NCI-H1694 treated with DMSO at 0.1 percent for 48 hours (cell line): ENCODE data around the gene GSDME.

Source experiments
- DNase-seq: peaks from one replicate; lab custom pipeline; 2025; lab: John Stamatoyannopoulos, UW

Gene GSDME

GRCh38 chr7:24769851-24770250 is 12.6 kb upstream of the GSDME start:
- no peak for DNase-seq

GRCh38 chr7:24769014-24769830 is 12.0 kb upstream of the GSDME start:
- DNase-seq = no peak

GRCh38 chr7:24767878-24768569 is 10.8 kb upstream of the GSDME start:
- DNase-seq = no peak

GRCh38 chr7:24764972-24765744 is 7.9 kb upstream of the GSDME start:
- DNase-seq = no peak

GRCh38 chr7:24764011-24764410 is 6.7 kb upstream of the GSDME start:
- no peak for DNase-seq

- no peak for DNase-seq
Measured at GRCh38 chr7:24763303-24763901, 6.1 kb upstream of the GSDME start.

GRCh38 chr7:24762771-24763170 is 5.5 kb upstream of the GSDME start:
- DNase-seq = no peak

- no peak for DNase-seq
Measured at GRCh38 chr7:24760968-24761367, 3.7 kb upstream of the GSDME start.

- no peak for DNase-seq
Measured at GRCh38 chr7:24756545-24757352, 515 bp downstream of the GSDME start.

- DNase-seq = no peak
Measured at GRCh38 chr7:24755541-24756407, 1.5 kb downstream of the GSDME start.

- DNase-seq = no peak
Measured at GRCh38 chr7:24754906-24755506, 2.3 kb downstream of the GSDME start.

GRCh38 chr7:24752073-24752800 is 5.0 kb downstream of the GSDME start:
- no peak for DNase-seq

GRCh38 chr7:24751484-24751883 is 5.8 kb downstream of the GSDME start:
- no peak for DNase-seq

GRCh38 chr7:24750441-24751055 is 6.7 kb downstream of the GSDME start:
- DNase-seq = no peak

- DNase-seq = no peak
Measured at GRCh38 chr7:24748521-24748920, 8.7 kb downstream of the GSDME start.

- DNase-seq = no peak
Measured at GRCh38 chr7:24745355-24745754, 11.9 kb downstream of the GSDME start.

- no peak for DNase-seq
Measured at GRCh38 chr7:24743471-24743870, 13.8 kb downstream of the GSDME start.

GRCh38 chr7:24742506-24743162 is 14.6 kb downstream of the GSDME start:
- no peak for DNase-seq
